ENCODE data around the gene PRDX1.
"Not testable (repeated sequence)": the region's sequence is repeated elsewhere in the genome, so short reads cannot be mapped to it uniquely, and the experiment has no call there.

The PRDX1 gene

GRCh38 chr1:45535988-45536766 is 14.5 kb upstream of the PRDX1 start:
- no peak for DNase-seq

GRCh38 chr1:45531873-45532272 is 10.2 kb upstream of the PRDX1 start:
- DNase-seq = no peak

GRCh38 chr1:45530632-45531135 is 9.0 kb upstream of the PRDX1 start:
- DNase-seq = no peak

GRCh38 chr1:45526135-45526644 is 4.5 kb upstream of the PRDX1 start:
- no peak for DNase-seq

GRCh38 chr1:45523975-45524374 is 2.3 kb upstream of the PRDX1 start:
- not testable (repeated sequence) for DNase-seq

- DNase-seq = not testable (repeated sequence)
Measured at GRCh38 chr1:45523516-45523915, 1.8 kb upstream of the PRDX1 start.

- no peak for DNase-seq
Measured at GRCh38 chr1:45522324-45523104, 830 bp upstream of the PRDX1 start.

GRCh38 chr1:45519774-45520173 is 1.9 kb downstream of the PRDX1 start:
- not testable (repeated sequence) for DNase-seq

GRCh38 chr1:45518910-45519309 is 2.8 kb downstream of the PRDX1 start:
- no peak for DNase-seq

GRCh38 chr1:45518366-45518765 is 3.3 kb downstream of the PRDX1 start:
- not testable (repeated sequence) for DNase-seq

GRCh38 chr1:45516465-45516864 is 5.2 kb downstream of the PRDX1 start:
- no peak for DNase-seq

- DNase-seq = no peak
Measured at GRCh38 chr1:45516036-45516435, 5.6 kb downstream of the PRDX1 start.

GRCh38 chr1:45513532-45514260 is 8.0 kb downstream of the PRDX1 start:
- DNase-seq = not testable (repeated sequence)

GRCh38 chr1:45512641-45513054 is 9.0 kb downstream of the PRDX1 start:
- DNase-seq = peak; percentile 64 to 66

GRCh38 chr1:45510972-45511527 is 10.6 kb downstream of the PRDX1 start:
- DNase-seq = no peak

GRCh38 chr1:45510036-45510971 is 11.4 kb downstream of the PRDX1 start:
- no peak for DNase-seq

GRCh38 chr1:45508295-45509151 is 13.2 kb downstream of the PRDX1 start:
- DNase-seq = no peak

- no peak for DNase-seq
Measured at GRCh38 chr1:45507893-45508292, 13.8 kb downstream of the PRDX1 start.

GRCh38 chr1:45507195-45507594 is 14.5 kb downstream of the PRDX1 start:
- no peak for DNase-seq
